Measurements from ENCODE around the gene NKD2. TPM values are rescaled to one million over a fixed set of nuclear protein-coding genes. Genes with fewer than 3 reads are reported as not detected.

NKD2 gene
- total RNA-seq, 1 donor from 2014 or later: 28.3 TPM

GRCh38 chr5:961711-962240, 46.8 kb upstream of the NKD2 start:
- no peak for DNase-seq (ENCODE audit: low spot score, unreplicated experiment)
- Mint-ChIP-seq H3K4me3 (ENCODE audit: low read depth) (no peak overlapping the region), H3K4me1 (ENCODE audit: low read depth) (peaks cover 2% of the 10 kb centered on the region), H3K27ac (no peak overlapping the region), H3K27me3 (peaks cover 15% of the 10 kb centered on the region), H3K9me3 (ENCODE audit: low read depth) (no peaks in the 10 kb centered on the region), H3K36me3 (ENCODE audit: insufficient read depth) (no peaks in the 10 kb centered on the region)
- no peak for TF ChIP-seq CTCF (IDR thresholded peaks at IDR 0.05; ENCODE audit: unreplicated experiment)

GRCh38 chr5:962386-962785, 46.2 kb upstream of the NKD2 start:
- DNase-seq (ENCODE audit: low spot score, unreplicated experiment): no peak
- Mint-ChIP-seq H3K36me3 (ENCODE audit: insufficient read depth) (no peaks in the 10 kb centered on the region), H3K27ac (no peak overlapping the region), H3K4me3 (ENCODE audit: low read depth) (no peak overlapping the region), H3K9me3 (ENCODE audit: low read depth) (no peaks in the 10 kb centered on the region), H3K27me3 (peaks cover 15% of the 10 kb centered on the region), H3K4me1 (ENCODE audit: low read depth) (no peaks in the 10 kb centered on the region)
- TF ChIP-seq CTCF (IDR thresholded peaks at IDR 0.05; ENCODE audit: unreplicated experiment): no peak

DNA sequence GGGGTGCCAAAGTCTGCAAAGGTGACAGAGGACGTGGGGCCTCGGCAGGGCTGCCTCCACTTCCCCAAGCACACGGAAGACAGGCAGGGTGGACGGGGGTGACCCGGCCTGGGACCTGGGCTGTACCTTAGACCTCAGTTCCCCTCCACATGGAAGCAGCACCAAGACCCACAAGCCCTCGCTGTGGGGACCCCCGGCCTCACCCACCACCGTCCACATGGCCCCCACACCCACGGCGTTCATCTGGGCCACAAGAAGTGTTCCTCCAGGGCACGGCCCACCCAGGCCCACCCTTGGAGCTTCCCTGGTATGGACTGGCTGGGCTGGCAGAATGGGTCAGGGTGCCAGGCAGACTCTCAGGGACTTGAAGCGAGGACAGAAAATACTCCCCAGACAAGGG, 45.8 kb upstream of the NKD2 start:
- Mint-ChIP-seq H3K4me1 (ENCODE audit: low read depth) (no peaks in the 10 kb centered on the region), H3K27me3 (peaks cover 19% of the 10 kb centered on the region), H3K4me3 (ENCODE audit: low read depth) (no peak overlapping the region), H3K9me3 (ENCODE audit: low read depth) (no peaks in the 10 kb centered on the region), H3K27ac (no peak overlapping the region), H3K36me3 (ENCODE audit: insufficient read depth) (no peaks in the 10 kb centered on the region)
- no peak for TF ChIP-seq CTCF (IDR thresholded peaks at IDR 0.05; ENCODE audit: unreplicated experiment)
- no peak for DNase-seq (ENCODE audit: low spot score, unreplicated experiment)

GRCh38 chr5:963310-963672, 45.3 kb upstream of the NKD2 start:
- Mint-ChIP-seq H3K27me3 (peaks cover 22% of the 10 kb centered on the region), H3K36me3 (ENCODE audit: insufficient read depth) (no peaks in the 10 kb centered on the region), H3K9me3 (ENCODE audit: low read depth) (no peaks in the 10 kb centered on the region), H3K4me3 (ENCODE audit: low read depth) (no peak overlapping the region), H3K27ac (no peak overlapping the region), H3K4me1 (ENCODE audit: low read depth) (no peaks in the 10 kb centered on the region)
- no peak for TF ChIP-seq CTCF (IDR thresholded peaks at IDR 0.05; ENCODE audit: unreplicated experiment)
- DNase-seq (ENCODE audit: low spot score, unreplicated experiment): no peak

DNA sequence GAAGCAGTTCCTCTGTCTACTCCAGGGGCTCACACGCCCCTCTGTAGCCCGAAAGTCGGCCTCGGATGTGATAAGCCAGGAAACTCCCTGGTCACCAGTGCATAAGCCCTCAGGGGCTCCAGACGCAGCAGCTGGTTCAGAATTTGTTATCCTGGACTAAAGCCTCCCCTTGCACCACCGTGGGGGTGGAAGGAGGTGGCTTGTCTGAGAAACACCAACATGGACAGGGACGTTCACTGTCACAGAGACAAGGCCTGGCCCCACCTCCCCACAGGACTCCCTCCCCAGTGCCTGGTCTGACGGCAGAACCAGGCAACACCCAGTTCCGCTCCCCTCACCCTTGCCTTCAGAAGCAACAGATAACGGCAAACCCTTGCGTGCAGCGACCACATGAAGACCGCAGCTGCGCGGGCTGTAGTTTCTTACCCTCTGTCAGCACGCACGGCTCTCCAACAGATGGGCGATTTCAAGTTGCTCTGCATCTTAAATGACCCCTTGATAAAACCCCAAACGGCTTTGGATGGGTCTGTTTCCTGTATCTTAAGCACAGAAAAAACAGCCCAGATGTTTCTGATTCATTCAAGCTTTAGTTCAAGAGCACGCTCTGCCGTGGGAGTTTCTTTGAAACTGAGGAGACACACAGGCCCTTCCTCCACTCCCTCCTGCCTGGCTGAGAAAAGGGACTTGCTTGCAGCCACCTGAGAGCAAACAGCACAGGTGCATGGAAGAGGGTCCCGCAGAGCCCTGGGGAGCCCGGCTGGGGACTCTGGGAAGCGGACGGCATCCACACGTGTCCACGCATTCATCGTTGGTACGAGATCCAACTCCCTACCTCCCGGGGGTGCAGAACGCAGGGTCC, 44.7 kb upstream of the NKD2 start:
- no peak overlapping the region for H3K27ac Mint-ChIP-seq
- H3K4me1 Mint-ChIP-seq (ENCODE audit: low read depth): no peaks in the 10 kb centered on the region
- H3K4me3 Mint-ChIP-seq (ENCODE audit: low read depth): no peak overlapping the region
- no peak for TF ChIP-seq CTCF (IDR thresholded peaks at IDR 0.05; ENCODE audit: unreplicated experiment)
- no peaks in the 10 kb centered on the region for H3K9me3 Mint-ChIP-seq (ENCODE audit: low read depth)
- no peak for DNase-seq (ENCODE audit: low spot score, unreplicated experiment)
- no peaks in the 10 kb centered on the region for H3K36me3 Mint-ChIP-seq (ENCODE audit: insufficient read depth)
- peaks cover 28% of the 10 kb centered on the region for H3K27me3 Mint-ChIP-seq
